Stimulated activated CD8-positive, alpha-beta memory T cell treated with anti-CD3 and anti-CD28 coated beads, Interleukin-4, amount 100 ng/mL, for 48 hours (primary cell): Measurements from ENCODE around the gene MOGAT3.
A peak's percentile ranks its signal among the peaks of the same experiment; 100 is the strongest.
"Not testable (repeated sequence)": the region's sequence is repeated elsewhere in the genome, so short reads cannot be mapped to it uniquely, and the experiment has no call there.

ENCODE experiments used
- DNase-seq: peaks from one replicate; pipeline ENCODE4 v3.0.0-alpha.2; 2020

Gene MOGAT3

GRCh38 chr7:101203740-101204738 is 3.2 kb upstream of the MOGAT3 start:
- DNase-seq, result not testable (repeated sequence)

- no peak for DNase-seq
Observed at GRCh38 chr7:101202603-101202918, 1.7 kb upstream of the MOGAT3 start.

GRCh38 chr7:101201695-101202602 is 1.1 kb upstream of the MOGAT3 start:
- no peak for DNase-seq

- no peak for DNase-seq
Observed at GRCh38 chr7:101200504-101200861, 353 bp downstream of the MOGAT3 start.

- DNase-seq, result not testable (repeated sequence)
Observed at GRCh38 chr7:101199522-101199921, 1.3 kb downstream of the MOGAT3 start.

GRCh38 chr7:101198476-101198875 is 2.4 kb downstream of the MOGAT3 start:
- no peak for DNase-seq

GRCh38 chr7:101197991-101198390 is 2.8 kb downstream of the MOGAT3 start:
- DNase-seq, result no peak

GRCh38 chr7:101195884-101196283 is 5.0 kb downstream of the MOGAT3 start:
- no peak for DNase-seq

- DNase-seq, result no peak
Observed at GRCh38 chr7:101189109-101189508, 11.7 kb downstream of the MOGAT3 start.

GRCh38 chr7:101186844-101187428 is 13.9 kb downstream of the MOGAT3 start:
- no peak for DNase-seq

GRCh38 chr7:101186194-101186593 is 14.6 kb downstream of the MOGAT3 start:
- DNase-seq, result no peak

GRCh38 chr7:101185258-101185839 is 15.5 kb downstream of the MOGAT3 start:
- no peak for DNase-seq

- DNase-seq, result no peak
Observed at GRCh38 chr7:101180130-101180755, 20.6 kb downstream of the MOGAT3 start, which contains the start of gene NAT16. Gene NAT16, minus strand, starts transcription at chr7:101180293. Its CDS starts 5,486 bp downstream, at chr7:101174807.

- no peak for DNase-seq
Observed at GRCh38 chr7:101179713-101180112, 21.1 kb downstream of the MOGAT3 start.

GRCh38 chr7:101179117-101179516 is 21.7 kb downstream of the MOGAT3 start:
- no peak for DNase-seq

GRCh38 chr7:101177644-101178043 is 23.2 kb downstream of the MOGAT3 start:
- no peak for DNase-seq

GRCh38 chr7:101175664-101176063 is 25.2 kb downstream of the MOGAT3 start:
- no peak for DNase-seq

GRCh38 chr7:101174322-101174854 is 26.4 kb downstream of the MOGAT3 start:
- DNase-seq, result peak; percentile 25

- peak; percentile 89 for DNase-seq
Observed at GRCh38 chr7:101173752-101174244, 27.0 kb downstream of the MOGAT3 start.

- DNase-seq, result peak; percentile 52
Observed at GRCh38 chr7:101172854-101173751, 27.7 kb downstream of the MOGAT3 start.
